GM10248 (cell line): ENCODE results near the gene LEPROT.

Experiments used
- CTCF ChIA-PET: fragments of 300-600 bp; sonication (Branson Sonifier 250); formaldehyde crosslinking; extraction: SDS; loops from one replicate; lab custom pipeline; 2021; ENCODE audit warnings: antibody characterized with exemption; lab: Yijun Ruan, JAX
- POLR2A ChIA-PET: fragments of 350-650 bp; sonication (Branson Sonifier 250); formaldehyde crosslinking; extraction: SDS; loops from one replicate; lab custom pipeline; 2020; ENCODE audit warnings: antibody characterized with exemption; lab: Yijun Ruan, JAX
- DNase-seq: peaks from one replicate; pipeline ENCODE4 v3.0.0; 2012; ENCODE audit errors: extremely low spot score
- TF ChIP-seq, protein P1 (sequence below): IDR thresholded peaks from 2 replicates; pipeline ENCODE4 v1.5.1; 2012; ENCODE audit warnings: mild to moderate bottlenecking, low read depth; ENCODE audit errors: extremely low read depth, missing control alignments, control extremely low read depth

Gene LEPROT

GRCh38 chr1:65423884-65424572 is 3.6 kb downstream of the LEPROT start:
- no peak for DNase-seq
- CTCF ChIA-PET: interaction anchor here (0.7 to 1.3 kb wide), 4 partner anchors 11 to 264 kb away, joined by 3 to 6 read pairs (median 3); no protein-coding TSS in a partner anchor
- TF ChIP-seq, protein P1, sequence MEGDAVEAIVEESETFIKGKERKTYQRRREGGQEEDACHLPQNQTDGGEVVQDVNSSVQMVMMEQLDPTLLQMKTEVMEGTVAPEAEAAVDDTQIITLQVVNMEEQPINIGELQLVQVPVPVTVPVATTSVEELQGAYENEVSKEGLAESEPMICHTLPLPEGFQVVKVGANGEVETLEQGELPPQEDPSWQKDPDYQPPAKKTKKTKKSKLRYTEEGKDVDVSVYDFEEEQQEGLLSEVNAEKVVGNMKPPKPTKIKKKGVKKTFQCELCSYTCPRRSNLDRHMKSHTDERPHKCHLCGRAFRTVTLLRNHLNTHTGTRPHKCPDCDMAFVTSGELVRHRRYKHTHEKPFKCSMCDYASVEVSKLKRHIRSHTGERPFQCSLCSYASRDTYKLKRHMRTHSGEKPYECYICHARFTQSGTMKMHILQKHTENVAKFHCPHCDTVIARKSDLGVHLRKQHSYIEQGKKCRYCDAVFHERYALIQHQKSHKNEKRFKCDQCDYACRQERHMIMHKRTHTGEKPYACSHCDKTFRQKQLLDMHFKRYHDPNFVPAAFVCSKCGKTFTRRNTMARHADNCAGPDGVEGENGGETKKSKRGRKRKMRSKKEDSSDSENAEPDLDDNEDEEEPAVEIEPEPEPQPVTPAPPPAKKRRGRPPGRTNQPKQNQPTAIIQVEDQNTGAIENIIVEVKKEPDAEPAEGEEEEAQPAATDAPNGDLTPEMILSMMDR: no peak
- POLR2A ChIA-PET: no interaction called here

DNA sequence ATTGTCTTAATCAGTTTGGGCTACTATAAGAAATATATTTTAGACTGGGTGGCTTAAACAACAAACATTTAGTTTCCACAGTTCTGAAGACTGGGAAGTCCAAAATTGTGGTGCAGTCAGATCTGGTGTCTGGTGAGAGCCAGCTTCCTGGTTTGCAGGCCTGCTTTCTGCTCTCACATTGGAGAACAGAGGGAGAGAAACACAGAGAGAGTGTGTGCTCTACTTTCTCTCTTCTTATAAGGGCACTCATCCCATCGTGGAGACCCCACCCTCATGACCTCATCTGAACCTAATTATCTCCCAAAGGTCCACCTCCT is 4.1 kb downstream of the LEPROT start:
- no peak for DNase-seq
- POLR2A ChIA-PET: no interaction called here
- CTCF ChIA-PET: interaction anchor here (1.3 kb wide), 1 partner anchor 263 kb away, joined by 6 read pairs; no protein-coding TSS in a partner anchor

DNA sequence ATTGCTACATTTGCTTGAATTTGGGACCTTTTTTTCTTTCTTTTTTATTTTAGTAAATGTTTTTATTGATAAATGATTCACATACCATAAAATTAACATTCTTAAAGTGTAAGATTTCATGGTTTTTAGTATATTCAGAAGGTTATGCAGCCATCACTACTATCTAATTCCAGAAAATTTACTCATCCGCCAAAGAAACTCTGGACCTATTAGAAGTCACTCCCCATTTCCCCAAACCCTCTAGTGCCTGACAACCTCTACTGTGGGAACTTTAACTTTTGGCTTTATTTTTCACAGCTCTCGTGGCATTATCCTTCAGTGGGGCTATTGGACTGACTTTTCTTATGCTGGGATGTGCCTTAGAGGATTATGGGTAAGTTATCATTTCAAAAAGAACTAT is 4.5 kb downstream of the LEPROT start:
- DNase-seq: no peak
- ChIA-PET CTCF (no interaction called here), POLR2A (no interaction called here)
- TF ChIP-seq, protein P1: no peak

More for the DNA sequence above, 4.1 kb downstream of the LEPROT start:
- TF ChIP-seq, protein P1: no peak

GRCh38 chr1:65425697-65426096 is 5.2 kb downstream of the LEPROT start:
- ChIA-PET POLR2A (no interaction called here), CTCF (no interaction called here)
- no peak for DNase-seq
- TF ChIP-seq, protein P1: no peak

DNA sequence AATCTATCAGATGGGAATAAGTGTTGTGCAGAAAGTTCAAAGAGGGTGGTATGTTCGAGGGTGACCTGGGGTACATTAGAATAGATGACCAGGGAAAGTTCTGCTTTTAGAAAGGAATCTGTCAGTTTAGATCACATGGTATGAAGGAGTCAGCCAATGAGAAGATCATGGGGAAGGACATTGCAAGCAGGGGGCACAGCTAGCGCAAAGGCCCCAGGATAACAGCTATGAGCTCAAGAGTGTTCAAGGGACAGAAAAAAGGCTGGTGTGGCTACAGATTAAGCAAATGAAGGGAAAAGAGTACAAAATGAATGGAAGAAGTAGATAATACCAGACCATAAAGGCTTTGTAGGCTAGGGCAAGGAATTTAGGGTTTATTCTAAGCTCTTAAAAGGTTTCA is 8.6 kb downstream of the LEPROT start:
- TF ChIP-seq, protein P1: no peak
- POLR2A ChIA-PET: interaction anchor here (1.0 kb wide), 1 partner anchor 9 kb away, joined by 3 read pairs; the partner anchor contains the start of genes LEPR and LEPROT
- DNase-seq: no peak
- CTCF ChIA-PET: interaction anchor here (1.0 to 3.2 kb wide), 2 partner anchors 12 to 220 kb away, joined by 3 to 14 read pairs; no protein-coding TSS in a partner anchor

- CTCF ChIA-PET: interaction anchor here (0.8 to 3.2 kb wide), 5 partner anchors 10 to 1017 kb away, joined by 3 to 14 read pairs (median 4); partner anchors contain the start of genes LEPR and LEPROT
- no peak for DNase-seq
- TF ChIP-seq, protein P1: no peak
- POLR2A ChIA-PET: interaction anchor here (1.0 kb wide), 1 partner anchor 10 kb away, joined by 3 read pairs; the partner anchor contains the start of genes LEPR and LEPROT
Observed at GRCh38 chr1:65429806-65430205, 9.3 kb downstream of the LEPROT start.
